ENCODE data around the gene PKMYT1. TPM values are rescaled to one million over a fixed set of nuclear protein-coding genes. Genes with fewer than 3 reads are reported as not detected.
"Not testable (repeated sequence)": the region's sequence is repeated elsewhere in the genome, so short reads cannot be mapped to it uniquely, and the experiment has no call there.

PKMYT1 gene
- total RNA-seq, 1 experiment from 2014 or later, result 105 TPM

- no peaks in the 10 kb centered on the region for H3K9me3 ChIP-seq (ENCODE audit: insufficient read depth, low read depth)
- no peaks in the 10 kb centered on the region for H3K36me3 ChIP-seq (ENCODE audit: low read depth)
- intact Hi-C loops (cut with micrococcal nuclease; ENCODE audit: unreplicated experiment), result no loop called here
- H3K79me2 ChIP-seq (ENCODE audit: low read depth), result no peaks in the 10 kb centered on the region
- ChIA-PET POLR2A (ENCODE audit: unreplicated experiment) (interaction anchor here (0.5 kb wide), 1 partner anchor 176 kb away, joined by 3 read pairs; no protein-coding TSS in a partner anchor), CTCF (no interaction called here)
- BruUV-seq (replicated peaks), result no TSS peak
- H3K4me2 ChIP-seq, result no peak overlapping the region
- H3K9me2 ChIP-seq (ENCODE audit: insufficient read depth), result no peaks in the 10 kb centered on the region
- H3K4me3 ChIP-seq, result no peak overlapping the region
- no peak overlapping the region for H2AFZ ChIP-seq
- H4K20me1 ChIP-seq (ENCODE audit: insufficient read depth), result peaks cover 6% of the 10 kb centered on the region; the same call in 1 of the 2 replicates
- no peaks in the 10 kb centered on the region for H3K4me1 ChIP-seq (replicated peaks; ENCODE audit: insufficient read depth)
- peaks cover 12% of the 10 kb centered on the region; the same call in 1 of the 2 replicates for H3F3A ChIP-seq (ENCODE audit: insufficient read depth, low read depth)
- no peak for DNase-seq
- H3K27me3 ChIP-seq (ENCODE audit: insufficient read depth, low read depth), result no peaks in the 10 kb centered on the region
- no peak overlapping the region for H3K27ac ChIP-seq
- no peak for TF ChIP-seq EZH2 (IDR thresholded peaks at IDR 0.05; ENCODE audit: low read depth)
- no peak for TF ChIP-seq CTCF (conservative IDR thresholded peaks at IDR 0.05)
These were observed 50.0 kb downstream of the PKMYT1 start for GRCh38 chr16:2930236-2930635.

DNA sequence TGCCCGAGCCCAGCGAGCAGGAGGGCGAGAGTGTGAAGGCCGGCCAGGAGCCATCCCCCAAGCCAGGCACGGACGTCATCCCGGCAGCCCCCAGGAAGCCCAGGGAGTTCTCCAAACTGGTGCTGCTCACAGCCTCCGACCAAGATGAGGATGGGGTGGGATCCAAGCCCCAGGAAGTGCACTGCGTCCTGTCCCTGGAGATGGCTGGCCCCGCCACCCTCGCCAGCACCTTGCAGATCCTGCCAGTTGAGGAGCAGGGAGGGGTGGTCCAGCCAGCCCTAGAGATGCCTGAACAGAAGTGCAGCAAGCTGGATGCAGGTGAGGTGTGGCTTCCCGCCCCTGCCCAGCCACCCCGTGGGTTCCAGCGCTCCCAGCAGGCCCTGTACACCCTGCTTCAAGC, 50.6 kb downstream of the PKMYT1 start:
- intact Hi-C loops (cut with micrococcal nuclease; ENCODE audit: unreplicated experiment), result no loop called here
- Histone ChIP-seq H3K9me3 (ENCODE audit: insufficient read depth, low read depth) (no peaks in the 10 kb centered on the region), H3K4me2 (no peak overlapping the region), H3K79me2 (ENCODE audit: low read depth) (no peaks in the 10 kb centered on the region), H2AFZ (no peak overlapping the region), H3K36me3 (ENCODE audit: low read depth) (no peaks in the 10 kb centered on the region), H3F3A (ENCODE audit: insufficient read depth, low read depth) (peaks cover 12% of the 10 kb centered on the region; the same call in 1 of the 2 replicates), H3K4me3 (no peak overlapping the region), H3K27me3 (ENCODE audit: insufficient read depth, low read depth) (no peaks in the 10 kb centered on the region), H3K27ac (no peak overlapping the region), H3K9me2 (ENCODE audit: insufficient read depth) (no peaks in the 10 kb centered on the region), H3K4me1 (replicated peaks; ENCODE audit: insufficient read depth) (no peaks in the 10 kb centered on the region), H4K20me1 (ENCODE audit: insufficient read depth) (peaks cover 6% of the 10 kb centered on the region; the same call in 1 of the 2 replicates)
- ChIA-PET CTCF (no interaction called here), POLR2A (ENCODE audit: unreplicated experiment) (interaction anchor here (0.5 kb wide), 1 partner anchor 177 kb away, joined by 3 read pairs; no protein-coding TSS in a partner anchor)
- TF ChIP-seq EZH2 (IDR thresholded peaks at IDR 0.05; ENCODE audit: low read depth), result no peak
- TF ChIP-seq CTCF (conservative IDR thresholded peaks at IDR 0.05), result no peak
- no peak for DNase-seq
- no TSS peak for BruUV-seq (replicated peaks)

GRCh38 chr16:2928796-2929195, 51.5 kb downstream of the PKMYT1 start:
- CTCF ChIA-PET, result no interaction called here
- peaks cover 12% of the 10 kb centered on the region; the same call in 1 of the 2 replicates for H3F3A ChIP-seq (ENCODE audit: insufficient read depth, low read depth)
- no peak overlapping the region for H2AFZ ChIP-seq
- H3K4me1 ChIP-seq (replicated peaks; ENCODE audit: insufficient read depth), result no peaks in the 10 kb centered on the region
- H3K9me2 ChIP-seq (ENCODE audit: insufficient read depth), result no peaks in the 10 kb centered on the region
- POLR2A ChIA-PET (ENCODE audit: unreplicated experiment), result no interaction called here
- no peaks in the 10 kb centered on the region for H3K79me2 ChIP-seq (ENCODE audit: low read depth)
- TF ChIP-seq CTCF (conservative IDR thresholded peaks at IDR 0.05) (no peak), EZH2 (IDR thresholded peaks at IDR 0.05; ENCODE audit: low read depth) (no peak)
- H3K27me3 ChIP-seq (ENCODE audit: insufficient read depth, low read depth), result no peaks in the 10 kb centered on the region
- no peaks in the 10 kb centered on the region for H3K9me3 ChIP-seq (ENCODE audit: insufficient read depth, low read depth)
- H3K36me3 ChIP-seq (ENCODE audit: low read depth), result no peaks in the 10 kb centered on the region
- BruUV-seq (replicated peaks), result no TSS peak
- peaks cover 6% of the 10 kb centered on the region; the same call in 1 of the 2 replicates for H4K20me1 ChIP-seq (ENCODE audit: insufficient read depth)
- DNase-seq, result no peak
- no peak overlapping the region for H3K4me3 ChIP-seq
- H3K4me2 ChIP-seq, result no peak overlapping the region
- no peak overlapping the region for H3K27ac ChIP-seq
- intact Hi-C loops (cut with micrococcal nuclease; ENCODE audit: unreplicated experiment), result no loop called here

GRCh38 chr16:2928151-2928550, 52.1 kb downstream of the PKMYT1 start:
- H3K4me2 ChIP-seq; H3K36me3 ChIP-seq (ENCODE audit: low read depth); POLR2A ChIA-PET (ENCODE audit: unreplicated experiment); H3K9me2 ChIP-seq (ENCODE audit: insufficient read depth); H3K9me3 ChIP-seq (ENCODE audit: insufficient read depth, low read depth); H2AFZ ChIP-seq; intact Hi-C loops (cut with micrococcal nuclease; ENCODE audit: unreplicated experiment); H3K27ac ChIP-seq; CTCF ChIA-PET; H3K4me1 ChIP-seq (replicated peaks; ENCODE audit: insufficient read depth); H3K27me3 ChIP-seq (ENCODE audit: insufficient read depth, low read depth); H3K4me3 ChIP-seq; H4K20me1 ChIP-seq (ENCODE audit: insufficient read depth); DNase-seq; H3K79me2 ChIP-seq (ENCODE audit: low read depth); BruUV-seq (replicated peaks): not testable (repeated sequence)
- peaks cover 12% of the 10 kb centered on the region; the same call in 1 of the 2 replicates for H3F3A ChIP-seq (ENCODE audit: insufficient read depth, low read depth)
